CD1c-positive myeloid dendritic cell (primary cell): ENCODE results near the gene KLK3.

ENCODE experiments used
- DNase-seq: peaks from one replicate; pipeline ENCODE4 v3.0.0-alpha.2; 2016; ENCODE audit errors: extremely low spot score

The KLK3 gene

DNA sequence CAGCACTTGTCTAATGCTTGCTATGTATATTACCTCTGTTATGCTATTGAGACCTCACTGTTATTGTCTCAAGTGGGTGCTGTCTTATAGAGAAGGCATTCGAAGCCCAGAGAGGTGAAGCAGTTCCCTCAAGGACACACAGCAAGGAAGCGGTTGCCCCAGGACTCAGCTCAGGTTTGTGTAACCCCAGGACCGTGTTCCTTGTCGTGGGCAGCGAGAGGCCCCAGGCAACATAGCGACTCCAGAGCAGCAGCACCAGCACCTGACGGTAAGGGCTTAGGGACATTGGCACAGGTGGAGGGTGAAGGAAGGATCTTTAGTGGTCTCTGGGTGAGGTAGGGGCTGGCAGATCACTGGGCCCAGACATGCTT is 23.7 kb upstream of the KLK3 start:
- DNase-seq: no peak

DNA sequence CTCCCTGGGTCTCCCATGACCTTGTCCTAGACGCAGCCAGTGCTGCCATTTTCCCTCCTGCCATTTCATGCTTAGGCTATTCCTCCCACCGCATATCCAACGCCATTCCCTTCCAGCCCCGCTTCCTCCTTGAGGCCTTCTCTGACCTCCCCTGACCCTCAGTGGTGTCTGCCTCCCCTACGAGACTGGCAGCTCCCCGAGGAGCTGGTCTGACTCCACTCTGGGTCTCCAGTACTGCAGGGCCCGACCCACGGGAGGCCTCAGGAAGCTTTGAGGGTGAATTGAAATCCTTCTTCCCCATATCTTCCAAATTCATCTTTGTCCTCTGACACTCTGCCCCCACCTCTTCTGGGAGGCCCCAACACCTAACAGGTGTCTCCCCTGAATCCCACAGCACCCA is 22.0 kb upstream of the KLK3 start:
- no peak for DNase-seq

DNA sequence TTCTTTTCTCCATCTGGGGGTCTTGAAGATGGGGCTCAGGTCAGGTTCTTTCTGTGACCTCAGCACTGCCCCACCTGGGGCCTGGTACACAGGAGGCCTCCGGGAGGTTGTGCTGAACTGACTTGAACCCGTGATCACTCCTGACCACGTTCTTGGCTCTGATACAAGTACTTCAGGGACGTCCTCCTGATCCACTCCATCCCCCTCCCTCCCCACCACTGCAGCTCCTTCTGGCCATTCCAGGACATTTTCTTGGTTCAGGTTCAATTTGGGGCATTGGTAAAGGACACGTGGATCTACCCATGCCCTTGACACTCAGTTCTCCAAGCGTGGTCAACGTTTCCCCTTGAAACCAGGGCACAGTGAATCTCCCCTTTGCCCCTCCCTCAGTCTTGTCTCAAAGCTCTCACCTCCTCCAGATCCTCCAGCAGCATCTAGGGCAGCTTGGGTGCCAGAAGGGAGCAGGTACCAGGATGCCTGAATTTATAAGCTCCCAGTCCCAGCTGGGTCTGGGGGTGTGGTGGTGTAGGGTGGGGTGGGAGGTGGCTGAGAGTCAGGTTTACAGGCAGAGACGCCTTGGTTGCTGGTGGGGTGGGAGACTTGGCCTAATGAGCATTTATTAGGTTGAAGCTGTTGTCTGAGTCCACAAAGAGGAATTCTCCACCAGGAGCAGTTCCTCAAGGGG is 21.5 kb upstream of the KLK3 start, which contains the start of gene KLK15:
Gene KLK15 (minus strand): TSS at position 458 of the 685 bp plus-strand sequence. CDS start 2,082 bp downstream, outside the sequence.
- no peak for DNase-seq

DNA sequence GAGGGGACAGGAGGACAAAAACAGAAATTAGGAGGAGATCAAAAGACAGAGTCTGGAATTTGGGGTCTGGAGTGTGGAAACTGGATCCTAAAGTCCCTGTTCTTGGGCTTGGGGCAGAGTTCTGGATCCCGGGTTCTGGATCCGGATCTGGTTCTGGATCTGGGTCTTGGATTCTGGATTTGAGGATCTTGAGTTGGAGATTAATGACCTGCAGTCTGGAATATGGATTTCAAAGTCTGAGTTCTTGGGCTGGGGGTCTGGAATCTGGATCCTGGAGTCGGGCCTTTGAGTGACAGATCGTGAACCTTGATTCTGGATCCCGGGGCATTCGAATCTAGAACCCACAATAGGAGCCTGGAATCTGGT is 20.9 kb upstream of the KLK3 start:
- DNase-seq: no peak

DNA sequence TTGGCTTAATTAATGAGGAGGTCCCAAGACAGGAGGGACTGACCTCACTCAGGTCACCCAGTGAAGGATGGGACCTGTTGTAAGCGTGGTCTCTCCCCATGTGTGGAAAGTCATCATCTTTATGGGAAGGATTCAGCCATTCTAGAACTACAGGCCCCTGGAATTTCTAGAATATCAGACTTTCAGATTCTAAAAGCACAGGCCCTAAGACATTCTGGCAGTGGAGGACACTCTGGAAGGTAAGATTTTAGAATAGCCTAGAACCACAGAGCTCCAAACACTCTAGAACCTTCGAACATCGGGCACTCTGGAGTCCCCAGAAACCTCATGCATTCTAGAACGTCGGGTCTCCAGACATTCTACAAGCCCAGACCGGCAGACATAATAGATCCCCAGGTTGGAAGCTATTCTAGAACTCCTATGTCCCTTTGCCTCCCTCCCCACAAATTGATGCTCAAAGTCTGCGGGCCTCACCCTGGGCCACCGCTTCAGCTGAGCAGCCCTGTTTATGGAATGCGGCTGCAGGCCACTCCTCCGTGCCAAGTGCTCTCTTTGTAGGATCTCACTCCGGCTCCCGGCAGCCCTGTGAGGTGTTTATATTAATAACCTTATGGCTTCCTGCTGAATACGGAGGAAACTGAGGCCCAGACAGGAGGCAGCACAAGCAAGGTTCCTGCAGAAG is 19.5 kb upstream of the KLK3 start:
- no peak for DNase-seq

DNA sequence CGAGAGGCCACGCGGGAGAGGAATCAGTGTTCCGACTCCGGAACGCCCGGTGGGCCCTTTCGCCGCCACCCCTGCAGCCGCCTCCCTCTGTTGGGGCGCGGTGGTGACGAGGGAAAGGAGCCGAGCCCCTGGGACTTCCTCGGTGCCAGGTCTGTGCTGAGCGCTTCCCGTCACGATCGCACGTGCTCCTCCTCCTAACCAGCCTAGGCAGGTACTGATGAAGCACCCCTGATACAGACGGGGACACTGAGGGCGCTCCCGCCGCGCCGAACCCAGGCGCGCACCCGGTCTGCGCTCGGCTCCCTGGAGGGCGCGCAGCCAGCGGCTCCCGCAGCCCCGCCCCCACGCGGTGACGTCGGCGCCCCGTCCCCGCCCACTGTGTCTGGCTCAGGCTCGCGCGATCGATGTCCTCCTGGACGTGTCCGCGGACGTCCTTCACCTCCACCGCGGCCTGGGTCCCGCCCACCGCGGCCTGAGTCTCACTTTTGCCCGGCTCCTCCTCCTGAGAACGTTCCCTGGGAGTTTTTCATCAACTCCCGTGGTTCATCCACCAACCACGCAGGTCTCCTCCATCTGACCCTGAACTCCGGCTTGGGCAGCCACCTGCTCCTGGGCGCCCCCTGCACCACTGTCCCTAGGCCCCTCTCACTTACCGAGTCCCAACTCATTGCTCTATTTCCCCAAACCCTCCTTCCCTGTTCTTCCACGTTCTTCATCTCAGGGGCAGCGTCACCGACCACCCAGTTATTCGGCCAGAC is 18.8 kb upstream of the KLK3 start:
- DNase-seq: peak; percentile 76

DNA sequence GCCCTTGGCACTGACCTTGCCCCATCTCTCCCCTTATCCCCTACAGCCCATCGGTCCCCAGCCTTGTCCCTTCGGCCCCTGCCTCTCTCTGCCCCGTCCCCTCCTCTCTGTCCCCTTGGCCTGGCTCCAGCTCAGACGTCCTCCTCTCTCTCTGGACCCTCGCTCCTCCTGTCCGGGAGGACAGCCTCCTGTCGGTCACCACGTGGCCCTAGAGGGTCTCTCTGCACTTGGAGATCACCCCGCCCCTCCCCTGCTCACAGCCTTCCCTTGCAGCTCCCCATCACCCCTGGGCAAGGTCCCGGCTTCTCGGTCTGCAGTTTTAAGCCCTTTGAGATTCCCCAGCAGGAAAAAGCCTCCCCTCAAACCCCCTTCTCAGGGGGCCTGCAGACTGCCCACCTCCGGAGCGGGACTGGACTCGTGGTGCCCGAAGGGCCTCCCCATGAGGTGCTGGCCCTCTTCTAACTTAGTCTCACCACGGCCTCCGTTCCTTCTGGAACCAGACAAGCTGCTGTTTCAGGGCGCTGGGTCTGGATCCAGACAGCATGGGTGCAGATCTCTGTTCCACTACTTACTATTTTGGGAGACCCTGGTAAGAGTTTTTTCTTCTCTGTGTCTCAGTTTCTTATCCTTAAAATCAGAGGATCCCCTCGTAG is 18.0 kb upstream of the KLK3 start:
- no peak for DNase-seq

DNA sequence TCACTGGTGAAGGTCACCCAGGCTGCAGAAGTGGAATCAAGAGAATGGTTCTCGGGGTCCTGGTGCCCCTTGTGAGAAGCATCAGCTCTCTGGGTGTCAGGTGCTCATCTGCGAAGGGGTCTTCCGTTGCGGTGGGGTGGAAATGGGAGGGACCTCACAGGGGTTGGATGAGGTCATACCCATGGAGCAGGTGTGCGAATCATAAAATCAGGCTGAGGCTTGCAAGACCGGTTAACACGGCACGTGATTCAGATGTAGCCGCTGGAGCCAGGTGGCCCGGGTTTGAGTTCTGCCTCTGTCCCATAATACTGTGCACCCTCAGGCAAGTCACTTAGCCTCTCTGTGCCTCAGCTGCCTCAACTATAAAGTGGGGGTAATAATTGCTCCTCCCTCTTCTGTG is 17.4 kb upstream of the KLK3 start:
- no peak for DNase-seq

DNA sequence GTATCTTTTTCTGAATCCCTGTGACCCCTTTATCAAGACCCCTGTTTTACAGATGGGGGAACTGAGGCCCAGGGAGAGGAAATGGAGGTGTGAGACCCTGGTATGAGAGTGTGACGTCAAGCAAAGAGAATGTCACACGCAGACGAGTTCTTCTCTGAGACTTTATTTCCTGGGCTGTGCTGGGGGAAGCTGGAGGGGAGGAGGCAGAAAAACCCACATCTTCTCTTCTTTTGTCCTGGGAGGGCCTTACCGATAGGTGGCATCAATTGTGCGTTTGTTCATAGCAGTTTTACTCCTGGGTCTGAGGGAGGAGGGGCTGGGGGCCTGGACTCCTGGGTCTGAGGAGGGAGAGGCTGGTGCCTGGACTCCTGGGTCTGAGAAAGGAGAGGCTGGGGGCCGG is 16.5 kb upstream of the KLK3 start:
- DNase-seq: no peak

DNA sequence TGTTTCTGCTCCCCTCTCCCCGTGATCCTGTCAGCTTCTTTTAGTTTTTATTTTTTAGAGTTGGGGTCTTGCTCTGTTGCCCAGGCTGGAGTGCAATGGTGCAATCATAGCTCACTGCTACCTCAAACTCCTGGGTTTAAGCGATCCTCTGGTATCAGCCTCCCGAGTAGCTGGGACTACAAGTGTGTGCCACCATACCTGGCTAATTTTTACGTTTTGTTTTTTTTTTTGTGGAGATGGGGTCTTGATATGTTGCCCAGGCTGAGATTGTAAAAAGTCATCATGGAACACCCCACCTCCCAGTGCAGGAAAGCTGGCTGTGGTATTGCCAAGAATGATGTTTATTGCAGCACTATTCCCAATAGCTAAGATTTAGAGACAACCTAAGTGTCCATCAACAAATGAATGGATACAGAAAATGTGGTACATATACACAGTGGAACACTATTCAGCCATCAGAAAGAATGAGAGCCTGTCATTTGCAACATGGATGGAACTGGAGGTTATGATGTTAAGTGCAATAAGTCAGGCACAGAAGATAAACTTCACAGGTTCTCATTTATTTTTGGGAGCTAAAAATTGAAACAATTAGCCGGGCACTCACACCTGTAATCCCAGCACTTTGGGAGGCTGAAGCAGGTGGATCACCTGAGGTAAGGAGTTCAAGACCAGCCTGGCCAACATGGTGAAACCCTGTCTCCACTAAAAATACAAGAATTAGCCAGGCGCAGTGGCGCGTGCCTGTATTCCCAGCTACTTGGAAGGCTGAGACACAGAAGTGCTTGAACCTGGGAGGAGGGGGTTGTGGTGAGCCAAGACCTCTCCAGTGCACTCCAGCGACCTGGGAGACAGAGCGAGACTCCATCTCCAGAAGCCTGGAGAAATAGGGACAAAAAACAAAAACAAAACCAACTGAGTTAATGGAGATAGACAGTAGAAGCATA is 14.7 kb upstream of the KLK3 start:
- DNase-seq: no peak

DNA sequence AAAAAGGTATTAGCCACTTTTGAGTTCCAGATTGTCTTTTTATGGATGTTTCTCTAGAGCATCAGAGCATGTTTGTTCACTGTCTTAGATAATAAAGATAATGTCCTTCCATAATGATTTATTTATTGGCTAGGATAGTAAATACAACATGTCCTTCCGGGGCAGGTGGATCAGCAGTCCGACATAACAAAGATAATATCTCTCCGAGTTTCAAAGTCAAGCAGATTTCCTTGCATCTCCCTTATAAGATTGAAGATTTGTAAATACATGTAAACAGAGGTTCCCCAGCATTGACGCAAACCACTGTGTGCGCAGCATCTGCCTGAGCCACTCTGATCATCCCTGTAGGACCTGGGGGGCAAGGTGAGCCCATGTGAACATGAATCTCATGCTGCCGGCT is 12.6 kb upstream of the KLK3 start:
- DNase-seq: no peak

DNA sequence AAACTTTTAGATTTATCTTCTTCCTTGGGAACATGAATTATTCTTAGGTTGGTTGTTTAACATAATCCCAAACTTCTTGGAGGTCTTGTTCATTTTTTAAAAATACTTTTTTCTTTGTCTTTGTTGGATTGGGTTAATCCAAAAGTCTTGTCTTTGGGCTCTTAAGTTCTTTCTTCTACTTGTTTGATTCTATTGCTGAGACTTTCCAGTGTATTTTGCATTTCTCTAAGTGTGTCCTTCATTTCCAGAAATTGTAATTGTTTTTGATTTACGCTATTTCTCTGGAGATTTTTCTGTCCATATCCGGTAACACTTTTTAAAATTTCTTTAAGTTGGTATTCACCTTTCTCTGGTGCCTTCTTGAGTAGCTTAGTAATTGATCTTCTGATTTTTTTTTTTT is 11.5 kb upstream of the KLK3 start:
- DNase-seq: no peak

DNA sequence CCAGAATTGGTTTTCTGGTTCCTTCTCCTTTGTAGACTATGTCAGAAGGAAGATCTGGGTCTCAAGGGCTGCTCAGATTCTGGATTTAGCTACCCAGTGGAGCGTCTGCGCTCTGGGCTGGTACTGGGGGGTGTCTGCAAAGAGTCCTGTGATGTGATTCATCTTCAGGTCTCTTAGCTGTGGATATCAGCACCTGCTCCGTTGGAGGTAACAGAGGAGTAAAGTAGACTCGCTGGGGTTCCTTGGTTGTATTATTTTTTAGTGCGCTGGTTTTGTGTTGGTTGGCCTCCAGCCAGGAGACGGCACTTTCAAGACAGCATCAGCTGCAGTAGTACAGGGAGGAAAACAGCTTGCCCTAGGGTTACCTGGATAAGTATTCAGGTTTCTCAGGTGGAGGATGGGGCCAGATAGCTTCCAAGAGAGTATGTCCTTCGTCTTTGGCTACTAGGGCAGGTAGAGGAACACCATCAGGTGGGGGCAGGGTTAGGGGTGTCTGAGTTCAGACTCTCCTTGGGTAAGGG is 11.0 kb upstream of the KLK3 start:
- no peak for DNase-seq

DNA sequence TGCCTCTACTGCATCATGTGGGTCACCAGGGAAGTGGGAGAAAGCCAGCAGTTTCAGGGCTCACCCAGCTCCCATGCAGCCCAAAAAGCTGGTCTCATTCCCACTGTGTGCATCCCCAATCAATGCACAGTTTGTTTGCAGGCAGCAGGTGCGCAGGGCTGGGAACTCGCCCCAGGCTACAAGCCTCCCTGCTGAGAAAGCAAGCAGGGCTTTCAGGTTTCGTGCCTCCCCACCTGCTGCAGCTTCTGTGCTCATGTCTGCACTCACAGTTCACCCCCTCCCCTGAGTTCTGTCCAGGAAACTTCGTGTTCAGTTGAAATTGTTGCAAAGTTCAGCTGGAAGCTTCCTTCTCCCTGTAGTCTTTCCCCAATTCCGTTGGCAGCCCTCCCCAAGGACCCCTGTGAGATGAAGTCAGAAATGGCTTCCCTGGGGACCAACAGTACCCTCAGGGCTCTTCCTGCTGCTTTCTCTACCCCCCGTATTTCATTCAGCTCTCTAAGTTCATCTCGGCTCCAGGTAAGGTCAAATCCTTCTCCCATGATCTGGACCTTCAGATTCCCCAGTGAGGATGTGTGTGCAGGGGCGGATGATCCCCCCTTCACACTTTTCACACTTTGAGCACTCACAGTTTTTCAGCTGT is 10.3 kb upstream of the KLK3 start:
- no peak for DNase-seq

DNA sequence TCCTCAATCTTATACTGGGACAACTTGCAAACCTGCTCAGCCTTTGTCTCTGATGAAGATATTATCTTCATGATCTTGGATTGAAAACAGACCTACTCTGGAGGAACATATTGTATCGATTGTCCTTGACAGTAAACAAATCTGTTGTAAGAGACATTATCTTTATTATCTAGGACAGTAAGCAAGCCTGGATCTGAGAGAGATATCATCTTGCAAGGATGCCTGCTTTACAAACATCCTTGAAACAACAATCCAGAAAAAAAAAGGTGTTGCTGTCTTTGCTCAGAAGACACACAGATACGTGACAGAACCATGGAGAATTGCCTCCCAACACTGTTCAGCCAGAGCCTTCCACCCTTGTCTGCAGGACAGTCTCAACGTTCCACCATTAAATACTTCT is 4.0 kb upstream of the KLK3 start:
- DNase-seq: no peak

DNA sequence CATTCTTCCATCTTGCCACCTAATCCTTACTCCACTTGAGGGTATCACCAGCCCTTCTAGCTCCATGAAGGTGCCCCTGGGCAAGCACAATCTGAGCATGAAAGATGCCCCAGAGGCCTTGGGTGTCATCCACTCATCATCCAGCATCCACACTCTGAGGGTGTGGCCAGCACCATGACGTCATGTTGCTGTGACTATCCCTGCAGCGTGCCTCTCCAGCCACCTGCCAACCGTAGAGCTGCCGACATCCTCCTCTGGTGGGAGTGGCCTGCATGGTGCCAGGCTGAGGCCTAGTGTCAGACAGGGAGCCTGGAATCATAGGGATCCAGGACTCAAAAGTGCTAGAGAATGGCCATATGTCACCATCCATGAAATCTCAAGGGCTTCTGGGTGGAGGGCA is 3.1 kb upstream of the KLK3 start:
- DNase-seq: no peak

DNA sequence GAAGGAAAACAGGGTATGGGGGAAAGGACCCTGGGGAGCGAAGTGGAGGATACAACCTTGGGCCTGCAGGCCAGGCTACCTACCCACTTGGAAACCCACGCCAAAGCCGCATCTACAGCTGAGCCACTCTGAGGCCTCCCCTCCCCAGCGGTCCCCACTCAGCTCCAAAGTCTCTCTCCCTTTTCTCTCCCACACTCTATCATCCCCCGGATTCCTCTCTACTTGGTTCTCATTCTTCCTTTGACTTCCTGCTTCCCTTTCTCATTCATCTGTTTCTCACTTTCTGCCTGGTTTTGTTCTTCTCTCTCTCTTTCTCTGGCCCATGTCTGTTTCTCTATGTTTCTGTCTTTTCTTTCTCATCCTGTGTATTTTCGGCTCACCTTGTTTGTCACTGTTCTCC is 2.7 kb downstream of the KLK3 start:
- no peak for DNase-seq

DNA sequence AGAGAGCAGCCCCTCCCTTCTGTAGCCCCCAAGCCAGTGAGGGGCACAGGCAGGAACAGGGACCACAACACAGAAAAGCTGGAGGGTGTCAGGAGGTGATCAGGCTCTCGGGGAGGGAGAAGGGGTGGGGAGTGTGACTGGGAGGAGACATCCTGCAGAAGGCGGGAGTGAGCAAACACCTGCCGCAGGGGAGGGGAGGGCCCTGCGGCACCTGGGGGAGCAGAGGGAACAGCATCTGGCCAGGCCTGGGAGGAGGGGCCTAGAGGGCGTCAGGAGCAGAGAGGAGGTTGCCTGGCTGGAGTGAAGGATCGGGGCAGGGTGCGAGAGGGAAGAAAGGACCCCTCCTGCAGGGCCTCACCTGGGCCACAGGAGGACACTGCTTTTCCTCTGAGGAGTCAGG is 4.2 kb downstream of the KLK3 start:
- no peak for DNase-seq

DNA sequence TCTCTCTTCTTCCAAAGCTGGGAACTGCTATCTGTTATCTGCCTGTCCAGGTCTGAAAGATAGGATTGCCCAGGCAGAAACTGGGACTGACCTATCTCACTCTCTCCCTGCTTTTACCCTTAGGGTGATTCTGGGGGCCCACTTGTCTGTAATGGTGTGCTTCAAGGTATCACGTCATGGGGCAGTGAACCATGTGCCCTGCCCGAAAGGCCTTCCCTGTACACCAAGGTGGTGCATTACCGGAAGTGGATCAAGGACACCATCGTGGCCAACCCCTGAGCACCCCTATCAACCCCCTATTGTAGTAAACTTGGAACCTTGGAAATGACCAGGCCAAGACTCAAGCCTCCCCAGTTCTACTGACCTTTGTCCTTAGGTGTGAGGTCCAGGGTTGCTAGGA is 5.1 kb downstream of the KLK3 start:
- no peak for DNase-seq

DNA sequence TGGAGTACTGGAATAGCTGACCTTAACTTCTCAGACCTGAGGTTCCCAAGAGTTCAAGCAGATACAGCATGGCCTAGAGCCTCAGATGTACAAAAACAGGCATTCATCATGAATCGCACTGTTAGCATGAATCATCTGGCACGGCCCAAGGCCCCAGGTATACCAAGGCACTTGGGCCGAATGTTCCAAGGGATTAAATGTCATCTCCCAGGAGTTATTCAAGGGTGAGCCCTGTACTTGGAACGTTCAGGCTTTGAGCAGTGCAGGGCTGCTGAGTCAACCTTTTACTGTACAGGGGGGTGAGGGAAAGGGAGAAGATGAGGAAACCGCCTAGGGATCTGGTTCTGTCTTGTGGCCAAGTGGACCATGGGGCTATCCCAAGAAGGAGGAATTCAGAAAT is 6.3 kb downstream of the KLK3 start:
- DNase-seq: no peak
